HG02973 (cell line): ENCODE data around the gene SBF1.

Experiments used
- ATAC-seq: cut with Tn5 transposase; IDR thresholded peaks from one replicate; pipeline ENCODE4 v1.9.1; 2021; ENCODE audit warnings: moderate library complexity; ENCODE audit not compliant: unreplicated experiment

Gene SBF1

GRCh38 chr22:50507421-50507990 is 32.7 kb upstream of the SBF1 start, which contains the start of gene LMF2:
TSS of gene LMF2 (minus strand) at chr22:50507702. CDS start at chr22:50507675, 27 bp downstream.
- peak; percentile 44 for ATAC-seq

- peak; percentile 1 for ATAC-seq
These were observed 32.0 kb upstream of the SBF1 start for GRCh38 chr22:50506611-50507420.

- no peak for ATAC-seq
These were observed 31.2 kb upstream of the SBF1 start for GRCh38 chr22:50505776-50506610.

DNA sequence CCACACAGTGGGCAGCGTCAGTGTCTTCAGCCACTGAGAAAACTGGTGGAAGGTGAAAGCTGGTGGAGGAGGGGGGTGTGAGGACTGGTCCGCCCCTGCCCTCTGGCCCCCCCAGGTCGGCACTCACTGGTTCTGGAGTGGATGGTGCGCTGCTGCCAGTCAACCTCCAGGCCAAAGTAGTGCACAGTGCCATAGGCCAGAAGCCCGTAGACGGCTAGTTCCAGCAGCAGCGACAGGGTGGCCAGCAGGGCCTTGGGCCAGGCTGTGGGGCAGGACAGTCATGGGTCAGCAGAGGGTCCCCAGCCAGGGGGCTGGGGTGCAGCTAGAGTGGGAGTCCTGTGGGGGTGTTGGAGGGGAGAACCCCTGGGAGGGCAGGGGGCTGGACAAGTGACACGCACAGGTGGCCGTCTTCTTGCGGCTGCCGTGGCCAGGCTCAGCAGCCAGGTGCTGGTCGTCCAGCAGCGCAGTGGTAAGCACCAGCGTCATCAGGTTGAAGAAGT is 30.5 kb upstream of the SBF1 start:
- ATAC-seq = no peak

- no peak for ATAC-seq
These were observed 29.8 kb upstream of the SBF1 start for GRCh38 chr22:50504369-50505211.

- ATAC-seq = no peak
These were observed 28.8 kb upstream of the SBF1 start for GRCh38 chr22:50503475-50504145.

DNA sequence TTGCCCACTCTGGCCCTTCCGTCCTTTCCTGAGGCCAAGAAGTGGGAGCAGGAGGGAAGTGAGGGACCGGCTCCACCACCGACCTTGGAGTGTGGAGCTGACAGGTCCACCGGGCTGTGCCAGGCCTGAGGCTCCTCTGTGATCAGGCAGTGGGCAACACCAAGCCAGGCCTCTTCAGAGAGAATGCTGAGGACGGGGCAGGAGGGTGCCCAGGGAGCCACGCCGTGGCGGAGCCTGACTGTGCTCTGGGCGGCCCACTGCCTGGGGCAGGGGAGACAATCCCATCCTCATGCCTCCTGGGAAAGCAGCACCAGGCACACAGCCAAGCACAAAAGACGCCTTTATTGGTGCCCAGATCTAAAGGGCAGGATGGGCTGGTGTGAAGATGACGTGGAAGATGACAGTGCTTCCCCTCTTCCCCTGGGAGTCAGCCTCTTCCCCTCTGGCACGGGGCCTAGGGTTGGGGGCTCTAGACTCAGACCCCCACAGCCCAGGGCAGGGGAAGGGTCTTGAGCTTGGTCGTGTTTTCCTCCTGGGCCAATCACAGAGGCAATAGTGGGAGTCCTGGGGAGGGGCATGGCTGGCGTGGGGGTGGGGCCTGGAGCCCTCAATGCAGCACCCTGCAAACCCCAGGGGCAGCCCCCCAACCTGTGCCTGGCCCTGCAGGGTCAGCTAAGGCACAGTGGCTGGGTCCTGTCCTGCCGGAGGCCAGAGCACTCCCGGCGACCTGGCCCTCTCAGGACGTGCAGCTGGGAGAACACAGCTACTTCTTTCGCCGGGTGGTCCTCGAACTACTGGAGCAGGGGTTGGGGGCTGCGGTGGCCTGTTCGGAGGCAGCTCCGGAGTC is 28.0 kb upstream of the SBF1 start:
- ATAC-seq = no peak

DNA sequence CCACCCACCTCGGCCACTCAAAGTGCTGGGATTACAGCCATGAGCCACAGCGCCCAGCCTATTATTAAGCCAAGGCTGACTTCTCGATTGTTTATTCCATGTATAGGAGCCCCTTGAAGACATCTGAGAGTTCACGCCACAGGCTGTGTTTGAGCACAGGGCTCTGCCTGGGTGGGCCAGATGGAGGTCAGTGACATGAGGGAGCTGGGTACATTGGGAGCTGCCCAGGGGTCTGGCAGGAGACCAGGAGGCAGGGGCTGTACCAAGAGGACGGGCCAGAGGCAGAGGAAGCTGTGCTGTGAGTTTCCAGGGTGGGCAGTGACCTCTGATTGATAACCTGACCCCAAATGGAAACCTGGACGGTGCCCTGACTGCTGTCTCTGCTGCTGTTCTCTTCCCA is 27.3 kb upstream of the SBF1 start:
- no peak for ATAC-seq

GRCh38 chr22:50500452-50500851 is 25.6 kb upstream of the SBF1 start:
- ATAC-seq = no peak

GRCh38 chr22:50498322-50498890 is 23.6 kb upstream of the SBF1 start:
- ATAC-seq = no peak

DNA sequence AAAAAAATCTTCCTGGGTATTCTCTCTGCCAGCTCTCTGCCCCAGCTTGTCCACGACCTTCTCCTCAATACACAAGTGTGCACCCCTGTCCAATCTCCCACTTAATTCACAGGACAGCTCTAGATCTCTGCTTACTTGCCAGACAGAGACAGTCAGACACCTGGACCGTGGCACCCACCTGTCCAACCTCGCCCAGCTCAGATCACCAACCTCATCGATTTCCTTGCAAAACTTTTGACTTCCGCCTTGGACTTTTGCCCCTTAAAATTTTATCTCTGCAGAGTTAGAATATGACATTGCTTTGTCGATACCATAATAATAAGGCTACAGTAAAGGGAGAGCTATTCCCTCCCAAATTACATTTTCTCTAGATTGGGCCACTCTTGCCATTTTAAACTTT is 22.3 kb upstream of the SBF1 start:
- ATAC-seq = no peak

GRCh38 chr22:50490531-50491308 is 15.9 kb upstream of the SBF1 start:
- no peak for ATAC-seq

GRCh38 chr22:50489363-50490243 is 14.8 kb upstream of the SBF1 start:
- ATAC-seq = no peak

DNA sequence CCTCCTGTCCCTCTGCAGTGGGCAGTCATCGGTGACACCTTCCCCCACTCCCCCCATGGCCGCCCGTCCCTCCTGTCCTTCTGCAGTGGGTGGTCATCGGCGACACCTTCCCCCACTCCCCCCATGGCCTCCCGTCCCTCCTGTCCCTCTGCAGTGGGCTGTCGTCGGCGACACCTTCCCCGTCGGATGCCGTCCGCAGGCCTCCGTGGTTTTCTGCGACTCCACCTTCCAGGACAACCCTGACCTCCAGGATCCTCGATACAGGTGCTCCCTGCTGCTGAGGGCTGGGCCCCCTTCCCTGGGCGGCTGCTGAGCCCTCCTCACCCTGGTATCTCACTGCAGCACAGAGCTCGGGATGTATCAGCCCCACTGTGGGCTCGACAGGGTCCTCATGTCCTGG is 14.1 kb upstream of the SBF1 start:
- ATAC-seq = no peak

DNA sequence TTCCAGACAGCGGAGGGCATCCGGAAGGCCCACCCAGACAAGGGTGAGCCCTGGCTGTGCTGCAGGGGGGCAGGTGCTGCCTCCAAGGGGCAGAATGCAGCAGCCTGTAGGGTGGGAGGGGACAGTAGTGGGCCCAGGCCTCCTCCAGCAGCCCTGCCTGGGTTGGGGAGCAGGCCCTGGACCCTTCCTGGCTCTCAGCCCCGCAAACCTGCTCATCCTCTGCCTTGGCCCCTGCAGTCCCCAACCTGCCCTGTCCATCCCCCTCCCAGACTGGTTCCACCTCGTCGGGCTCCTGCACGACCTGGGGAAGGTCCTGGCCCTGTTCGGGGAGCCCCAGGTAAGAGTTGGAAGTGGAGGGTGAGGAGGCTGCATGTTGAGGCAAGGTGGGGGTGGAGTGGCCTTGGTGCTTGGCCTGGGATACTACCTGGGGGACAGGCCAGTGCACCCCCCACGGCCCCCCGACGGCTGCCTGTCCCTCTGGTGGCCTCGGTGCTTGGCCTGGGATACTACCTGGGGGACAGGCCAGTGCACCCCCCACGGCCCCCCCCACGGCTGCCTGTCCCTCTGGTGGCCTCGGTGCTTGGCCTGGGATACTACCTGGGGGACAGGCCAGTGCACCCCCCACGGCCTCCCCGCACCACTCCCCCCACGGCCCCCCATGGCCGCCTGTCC is 13.3 kb upstream of the SBF1 start:
- no peak for ATAC-seq

DNA sequence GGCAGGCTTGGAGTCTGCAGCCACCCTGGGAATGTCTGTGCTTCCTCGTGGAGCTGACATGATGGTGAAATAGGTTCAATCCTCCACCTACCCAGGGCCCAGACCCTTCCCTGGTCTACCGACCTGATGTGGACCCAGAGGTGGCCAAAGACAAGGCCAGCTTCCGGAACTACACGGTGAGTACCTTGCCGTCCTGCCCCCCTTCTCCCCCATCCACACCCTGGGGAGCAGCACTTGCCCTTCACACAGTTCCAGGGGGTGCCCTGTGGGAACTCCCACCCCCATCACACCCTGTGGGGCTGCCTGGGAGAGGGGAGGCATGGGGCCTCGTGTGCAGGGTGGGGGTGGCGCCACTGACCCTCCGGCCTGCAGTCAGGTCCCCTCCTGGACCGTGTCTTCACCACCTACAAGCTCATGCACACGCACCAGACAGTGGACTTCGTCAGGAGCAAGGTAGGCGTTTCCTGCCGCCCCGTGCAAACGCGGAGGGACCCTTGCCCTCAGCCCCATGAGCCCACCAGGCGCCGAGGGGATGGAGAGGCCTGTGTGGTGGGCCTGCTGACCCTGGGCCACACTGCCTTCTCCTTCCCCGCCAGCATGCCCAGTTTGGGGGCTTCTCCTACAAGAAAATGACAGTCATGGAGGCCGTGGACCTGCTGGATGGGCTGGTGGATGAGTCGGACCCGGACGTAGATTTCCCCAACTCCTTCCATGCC is 12.6 kb upstream of the SBF1 start:
- no peak for ATAC-seq
